GM18909 (cell line): ENCODE data around the gene UCN2.
A peak's percentile ranks its signal among the peaks of the same experiment; 100 is the strongest.
"Not testable (repeated sequence)": the region's sequence is repeated elsewhere in the genome, so short reads cannot be mapped to it uniquely, and the experiment has no call there.

Experiments used
- ATAC-seq: cut with Tn5 transposase; IDR thresholded peaks from one replicate; pipeline ENCODE4 v1.9.1; 2021; ENCODE audit warnings: mild to moderate bottlenecking; ENCODE audit not compliant: unreplicated experiment, poor library complexity

The UCN2 gene

DNA sequence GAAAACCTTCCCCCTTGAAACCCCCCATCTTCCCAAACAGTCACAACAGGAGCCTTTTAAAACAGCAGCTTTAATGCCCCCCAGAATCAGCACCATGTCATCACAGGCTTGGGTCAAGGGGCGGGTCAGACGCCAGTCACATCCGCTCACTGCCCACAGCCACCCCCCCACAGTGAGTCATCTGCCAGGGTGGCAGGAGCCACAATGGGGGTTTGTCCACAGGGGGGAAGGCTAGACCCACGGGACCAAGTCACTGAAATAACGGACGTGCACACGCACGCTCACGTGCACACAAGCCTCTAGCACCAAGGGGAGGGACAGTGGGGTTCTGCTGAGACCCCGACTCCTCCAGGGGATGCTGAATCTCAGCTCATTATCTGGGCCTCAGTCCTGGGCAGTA, 441 bp upstream of the UCN2 start:
- ATAC-seq = no peak

DNA sequence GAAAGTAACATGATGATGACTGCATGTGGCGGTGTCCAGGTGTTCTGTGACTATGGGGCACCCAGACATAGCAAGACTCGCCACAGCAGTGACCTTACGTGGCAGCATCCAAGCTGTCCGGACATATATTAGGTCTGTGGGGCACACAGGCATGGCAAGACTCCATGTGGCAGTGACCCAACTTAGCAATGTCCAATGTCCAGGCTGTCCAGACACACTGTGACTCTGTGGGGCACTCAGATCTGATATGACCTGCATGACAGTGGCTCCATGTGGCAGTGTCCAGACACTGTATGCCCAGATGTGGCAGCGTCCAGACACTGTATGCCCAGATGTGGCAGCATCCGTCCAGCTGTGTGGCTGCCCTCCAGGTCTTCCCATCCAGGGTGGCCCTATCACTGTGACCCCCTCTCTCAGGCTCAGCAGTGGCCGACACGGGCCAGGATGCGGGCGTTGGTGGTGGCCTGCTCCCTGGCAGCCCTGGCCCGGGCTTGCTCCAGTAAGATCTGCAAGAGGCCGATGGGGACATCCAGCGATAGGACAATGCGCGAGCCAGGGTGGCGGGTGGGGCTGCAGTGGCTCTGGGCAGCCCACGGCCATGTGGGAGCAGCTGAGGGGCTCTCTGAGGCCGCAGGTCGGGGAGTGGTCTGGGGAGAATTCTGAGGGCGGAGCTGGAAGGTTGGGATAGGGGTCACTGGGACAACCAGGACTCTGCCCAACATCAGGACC, 1.1 kb downstream of the UCN2 start:
- no peak for ATAC-seq

DNA sequence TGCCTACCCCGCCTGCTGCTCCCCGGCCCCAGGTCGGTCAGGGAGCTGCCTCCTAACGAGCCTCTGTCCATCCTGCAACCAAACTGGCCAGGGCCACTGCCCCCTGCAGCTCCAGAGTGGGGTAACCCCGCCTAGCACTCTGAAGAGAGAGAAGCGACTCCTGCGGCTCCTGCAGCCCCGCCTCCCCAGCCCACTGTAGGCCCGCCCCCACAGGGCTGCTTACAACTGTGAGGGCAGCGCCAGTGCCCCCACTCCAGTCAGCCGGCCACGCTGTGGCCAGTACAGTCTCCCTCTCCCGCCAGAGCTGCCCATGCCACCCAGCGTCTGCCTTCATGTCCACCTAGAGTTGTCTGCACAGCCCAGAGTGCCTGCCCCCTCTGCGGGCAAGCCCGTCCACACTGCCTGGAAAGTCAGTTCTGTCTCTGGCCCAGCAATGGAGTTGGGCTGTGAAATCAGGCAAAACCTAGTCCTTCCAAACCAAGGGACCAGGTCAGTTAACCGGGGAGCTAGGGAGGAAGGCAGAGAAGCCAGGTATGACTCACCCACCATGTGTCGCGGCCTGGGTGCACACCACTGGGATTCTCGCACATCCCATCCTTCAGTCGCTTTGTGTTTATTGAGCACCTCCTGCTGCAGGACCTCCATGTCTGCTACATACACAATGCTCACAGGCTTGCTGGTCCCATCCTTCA, 2.4 kb downstream of the UCN2 start:
- no peak for ATAC-seq

DNA sequence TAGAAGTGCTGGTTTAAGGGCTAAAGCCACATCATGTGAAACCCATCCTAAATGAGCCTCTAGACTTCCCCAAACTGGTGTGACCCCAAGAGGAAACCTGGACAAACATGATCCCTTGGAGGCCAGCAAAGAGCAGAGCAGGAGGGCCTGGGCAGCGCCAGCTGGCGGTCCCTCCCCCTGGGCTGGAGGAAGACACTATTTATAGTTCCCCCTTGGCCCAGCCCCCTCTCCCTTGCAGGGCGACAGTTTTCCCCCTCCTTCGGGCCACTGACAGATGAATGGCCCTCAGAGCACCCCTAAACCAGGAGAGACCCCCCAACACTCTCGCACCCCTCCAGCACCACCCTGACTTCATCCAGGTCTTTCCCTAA, 2.9 kb downstream of the UCN2 start:
- ATAC-seq = no peak

DNA sequence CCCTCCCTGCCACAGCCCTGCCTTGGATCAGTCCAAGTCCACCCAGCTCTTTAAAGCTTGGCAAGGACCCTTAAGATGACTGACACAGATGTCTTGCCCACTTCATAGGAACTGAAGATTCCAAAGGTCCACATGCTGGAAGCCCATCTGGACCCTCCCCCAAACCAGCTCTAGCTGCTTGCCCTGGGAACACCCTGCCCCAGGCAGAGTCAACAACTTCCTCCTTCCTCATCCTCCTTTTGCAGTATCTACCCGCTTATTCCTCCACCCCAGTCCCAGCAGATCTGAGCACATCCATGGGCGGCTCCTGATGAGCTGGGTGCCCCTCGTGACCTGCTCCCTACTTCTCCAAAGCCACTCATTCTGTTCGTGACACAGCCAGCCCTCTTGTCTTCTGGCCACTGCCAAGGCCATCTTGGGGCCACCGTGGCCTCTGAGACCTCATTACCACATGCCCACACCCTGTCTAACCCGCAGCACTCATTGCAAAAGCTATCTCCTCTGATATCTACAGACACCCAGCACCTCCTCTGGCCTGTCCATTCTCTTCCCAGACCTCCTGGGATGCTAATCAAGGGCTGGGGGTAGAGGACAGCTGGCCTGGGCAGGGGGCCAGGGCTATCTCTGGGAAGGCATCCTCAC, 5.0 kb downstream of the UCN2 start:
- ATAC-seq = no peak

DNA sequence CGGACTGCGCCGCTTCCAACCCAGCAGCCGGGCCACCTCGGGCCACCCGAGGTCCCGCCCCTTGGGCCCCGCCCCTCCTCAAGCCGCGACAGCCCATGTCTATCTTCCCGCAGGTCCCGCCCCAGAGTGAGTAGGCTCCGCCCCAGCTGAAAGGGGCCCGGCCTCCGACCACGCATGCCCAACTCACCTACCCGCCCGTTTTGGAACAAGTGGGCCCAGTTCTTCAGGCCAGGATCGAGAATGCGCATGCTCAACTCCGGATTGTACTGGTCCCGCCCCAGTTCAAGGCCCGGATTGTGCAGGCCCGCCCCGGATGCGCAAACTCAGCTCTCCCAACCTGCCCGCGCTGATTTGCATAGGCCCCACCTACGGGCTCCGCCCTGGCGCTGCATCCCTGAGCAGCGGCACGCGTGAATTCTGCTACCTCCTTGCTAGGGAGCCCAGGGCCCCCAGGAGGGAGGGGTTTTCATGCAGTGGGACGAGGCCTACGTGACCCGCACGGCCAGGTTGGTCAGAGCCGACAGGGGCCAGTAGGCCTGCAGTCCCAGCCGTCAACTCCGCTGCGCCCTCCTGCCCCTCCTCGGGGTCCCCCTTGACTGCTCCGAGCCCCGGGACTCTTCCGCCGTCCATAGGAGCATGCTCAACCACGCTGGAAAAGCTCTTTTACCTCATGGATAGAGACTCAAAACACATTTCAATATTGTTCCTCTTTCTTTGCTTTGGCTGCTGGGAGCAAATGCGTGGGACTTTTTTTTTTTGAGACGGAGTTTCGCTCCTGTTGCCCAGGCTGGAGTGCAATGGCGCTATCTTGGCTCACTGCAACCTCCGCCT, 6.6 kb downstream of the UCN2 start, which contains the start of gene PFKFB4:
Gene PFKFB4 (minus strand): TSS at position 8 of the 831 bp plus-strand sequence. CDS start 26 bp downstream, outside the sequence.
- ATAC-seq = peak; percentile 84

DNA sequence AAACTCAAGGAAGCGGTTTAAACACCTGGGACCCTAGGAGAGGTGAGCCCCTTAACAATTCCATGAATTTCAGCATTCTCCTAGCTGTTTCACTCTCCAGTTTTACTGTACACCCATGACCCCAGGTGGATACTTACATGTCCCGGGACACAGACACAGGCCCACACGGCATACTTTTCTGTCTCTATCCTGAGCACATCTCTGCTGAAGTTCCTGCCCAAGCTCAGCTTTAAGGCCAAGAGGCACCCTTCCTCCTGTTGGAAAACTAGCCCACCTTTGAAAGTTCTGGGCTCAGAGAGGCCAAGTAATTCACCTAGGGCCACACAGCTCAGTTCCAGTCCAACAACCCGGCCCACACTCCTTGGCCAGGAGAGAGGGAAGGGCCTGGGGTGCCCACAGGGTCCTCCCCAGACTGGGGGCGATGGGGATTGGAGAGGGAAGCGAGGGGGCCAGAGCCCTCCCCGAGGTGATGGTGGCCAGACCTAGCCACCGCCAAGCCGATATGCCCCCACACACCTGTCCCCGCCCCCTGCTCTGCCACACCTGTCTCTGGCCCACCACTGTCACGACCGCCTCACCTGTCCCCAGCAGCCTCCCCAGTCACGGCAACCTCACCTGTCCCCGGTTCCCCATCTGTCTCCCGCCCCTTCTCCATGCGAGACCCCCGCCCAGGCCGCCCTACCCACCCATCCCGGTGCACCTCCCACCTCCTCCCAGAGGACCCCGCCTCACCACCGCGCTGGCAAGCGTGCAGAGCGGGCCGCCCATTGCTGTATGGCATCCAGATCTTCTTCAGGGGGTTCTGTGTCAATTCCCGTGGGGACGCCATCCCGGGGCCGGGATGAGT, 7.4 kb downstream of the UCN2 start:
- no peak for ATAC-seq

DNA sequence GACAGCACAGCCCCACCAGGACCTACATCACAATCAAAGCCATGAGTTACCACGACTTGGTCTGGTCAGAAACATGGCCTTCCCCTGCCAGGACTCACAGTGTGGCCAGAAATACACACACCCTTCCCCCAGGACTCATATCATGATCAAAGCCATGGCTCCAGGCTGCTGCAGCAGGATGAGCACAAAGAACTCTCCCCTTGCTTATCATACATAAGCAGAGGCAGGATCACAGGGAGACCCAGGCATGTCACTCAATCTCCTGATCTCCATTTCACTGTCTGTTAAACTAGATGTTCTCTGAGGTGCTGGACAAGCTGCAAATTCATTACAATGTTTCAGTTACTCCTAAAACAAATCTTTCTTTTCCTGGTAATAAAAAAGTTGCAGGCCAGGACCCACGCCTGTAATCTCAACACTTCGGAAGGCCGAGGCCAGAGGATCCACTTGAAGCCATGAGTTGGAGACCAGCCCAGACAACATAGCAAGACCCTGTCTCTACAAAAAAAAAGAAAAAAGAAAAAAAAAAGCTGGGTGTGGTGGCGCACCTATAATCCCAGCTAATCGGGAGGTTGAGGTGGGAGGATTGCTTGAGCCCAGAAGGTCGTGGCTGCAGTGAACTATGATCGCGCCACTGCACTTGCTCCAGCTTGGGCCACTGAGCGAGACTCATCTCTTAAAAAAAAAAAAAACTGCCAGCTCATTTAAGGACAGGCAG, 8.2 kb downstream of the UCN2 start:
- ATAC-seq = no peak

DNA sequence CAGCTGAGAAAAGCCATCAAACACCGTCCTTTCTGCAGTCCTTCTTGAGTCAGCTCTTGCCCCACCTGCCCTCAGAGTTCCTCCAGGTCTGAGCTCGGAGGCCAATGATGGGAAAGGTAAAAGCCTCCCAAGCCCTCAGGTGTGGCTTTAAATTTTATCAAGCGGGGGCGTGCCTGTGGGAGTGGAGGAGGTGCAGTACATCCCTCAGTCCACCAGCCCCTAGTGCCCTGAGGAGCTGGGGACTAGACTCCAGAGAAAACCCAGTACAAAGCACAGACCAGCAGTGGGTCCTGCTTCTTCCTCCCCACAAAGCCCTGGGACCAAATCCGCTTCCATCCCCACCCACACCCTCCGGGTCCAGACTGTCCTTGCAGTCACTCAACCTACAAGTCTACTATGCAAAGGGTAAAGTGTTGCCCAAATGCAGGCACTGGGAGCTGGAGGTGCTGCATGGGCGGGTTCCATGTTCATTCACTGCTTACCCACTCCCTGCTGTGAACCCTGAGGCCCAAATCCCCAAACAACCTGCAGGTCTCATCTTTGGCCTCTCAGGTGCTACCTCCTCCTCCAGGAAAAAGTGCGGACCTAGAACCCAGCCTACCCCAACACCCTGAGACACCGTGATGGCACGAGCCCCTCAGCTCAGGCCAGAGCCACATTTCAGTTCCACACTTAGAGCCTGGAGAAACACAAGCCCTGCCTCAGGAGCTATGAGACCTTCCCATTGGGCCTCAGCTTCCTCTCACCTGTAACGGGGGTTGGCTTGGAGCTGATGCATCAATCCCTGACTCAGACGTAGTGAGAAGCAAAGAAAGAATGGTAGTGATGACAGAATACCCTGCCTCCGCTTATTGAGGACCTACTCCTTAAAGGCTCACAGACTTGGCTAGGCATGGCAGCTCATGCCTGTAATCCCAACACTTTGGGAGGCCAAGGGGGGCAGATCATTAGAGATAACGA, 9.4 kb downstream of the UCN2 start:
- no peak for ATAC-seq

DNA sequence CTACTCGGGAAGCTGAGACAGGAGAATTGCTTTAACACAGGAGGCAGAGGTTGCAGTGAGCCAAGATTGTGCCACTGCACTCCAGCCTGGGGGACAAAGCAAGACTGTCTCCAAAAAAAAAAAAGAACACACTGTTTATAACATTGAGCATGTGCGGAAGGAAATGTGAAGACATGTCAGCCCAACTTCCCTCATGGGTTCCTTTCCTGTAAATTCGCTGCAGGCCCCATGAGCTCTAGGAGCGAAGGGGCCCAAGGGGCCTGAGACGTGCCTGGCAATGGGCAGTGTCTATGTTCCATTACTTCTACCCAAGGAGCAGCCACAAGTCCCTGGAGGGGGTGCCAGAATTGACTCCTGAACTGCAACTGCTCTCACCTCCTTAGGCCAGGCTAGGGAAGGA, 10.2 kb downstream of the UCN2 start:
- ATAC-seq = no peak

DNA sequence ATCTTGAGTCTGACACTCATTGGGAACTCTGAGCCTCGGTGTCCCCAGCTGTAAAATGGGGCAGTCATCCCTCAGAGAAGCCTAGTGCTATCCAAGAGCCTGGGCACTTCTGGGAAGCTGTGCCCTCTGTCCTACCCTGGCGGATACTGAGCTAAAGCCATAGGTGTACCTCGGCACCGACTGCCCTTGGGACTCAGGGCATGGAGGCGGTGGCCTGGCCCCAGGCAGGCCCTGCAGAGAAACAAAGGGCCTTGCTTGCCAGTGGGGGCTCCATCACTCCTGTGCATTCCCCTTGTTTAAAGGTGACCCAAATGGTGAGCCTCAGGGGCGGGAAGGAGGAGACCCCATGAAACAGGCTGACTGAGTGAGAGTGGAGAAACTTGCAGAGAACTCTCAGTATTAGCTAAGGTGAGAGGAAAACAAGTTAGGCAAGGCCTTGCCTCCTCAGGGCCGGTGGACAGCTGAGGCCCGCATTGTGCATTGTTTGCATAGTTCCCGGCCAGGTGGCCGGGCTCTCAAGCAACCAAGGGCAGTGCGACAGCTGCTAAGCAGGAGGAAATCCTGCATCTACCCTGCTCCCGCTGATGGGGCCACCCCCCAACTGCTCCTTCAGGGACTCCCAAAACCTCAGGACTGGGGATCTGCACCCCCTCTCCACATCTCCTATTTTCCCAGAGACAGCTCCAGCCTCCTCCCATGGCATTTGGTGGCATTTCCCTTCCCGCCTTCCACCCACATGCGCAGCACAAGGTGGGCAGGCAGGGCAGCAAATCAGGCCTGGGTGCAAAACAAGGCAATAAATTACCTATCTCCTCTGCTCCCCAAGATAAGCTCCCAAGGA, 11.2 kb downstream of the UCN2 start:
- no peak for ATAC-seq

DNA sequence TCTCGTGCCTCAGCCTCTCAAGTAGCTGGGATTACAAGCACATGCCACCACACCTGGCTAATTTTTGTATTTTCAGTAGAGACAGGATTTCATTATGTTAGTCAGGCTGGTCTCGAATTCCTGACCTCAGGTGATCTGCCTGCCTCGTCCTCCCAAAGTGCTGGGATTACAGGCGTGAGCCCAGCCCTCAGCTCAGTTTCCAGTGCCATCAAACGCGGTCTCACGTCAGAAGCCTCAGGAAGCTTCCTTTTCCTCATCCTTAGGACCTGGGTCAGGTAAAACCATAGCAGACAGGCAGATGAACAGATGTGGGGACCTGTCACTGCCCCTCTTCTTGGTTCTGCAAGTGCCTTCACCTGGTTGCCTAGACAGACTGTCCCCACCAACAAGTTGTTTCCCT, 11.9 kb downstream of the UCN2 start:
- ATAC-seq = not testable (repeated sequence)

DNA sequence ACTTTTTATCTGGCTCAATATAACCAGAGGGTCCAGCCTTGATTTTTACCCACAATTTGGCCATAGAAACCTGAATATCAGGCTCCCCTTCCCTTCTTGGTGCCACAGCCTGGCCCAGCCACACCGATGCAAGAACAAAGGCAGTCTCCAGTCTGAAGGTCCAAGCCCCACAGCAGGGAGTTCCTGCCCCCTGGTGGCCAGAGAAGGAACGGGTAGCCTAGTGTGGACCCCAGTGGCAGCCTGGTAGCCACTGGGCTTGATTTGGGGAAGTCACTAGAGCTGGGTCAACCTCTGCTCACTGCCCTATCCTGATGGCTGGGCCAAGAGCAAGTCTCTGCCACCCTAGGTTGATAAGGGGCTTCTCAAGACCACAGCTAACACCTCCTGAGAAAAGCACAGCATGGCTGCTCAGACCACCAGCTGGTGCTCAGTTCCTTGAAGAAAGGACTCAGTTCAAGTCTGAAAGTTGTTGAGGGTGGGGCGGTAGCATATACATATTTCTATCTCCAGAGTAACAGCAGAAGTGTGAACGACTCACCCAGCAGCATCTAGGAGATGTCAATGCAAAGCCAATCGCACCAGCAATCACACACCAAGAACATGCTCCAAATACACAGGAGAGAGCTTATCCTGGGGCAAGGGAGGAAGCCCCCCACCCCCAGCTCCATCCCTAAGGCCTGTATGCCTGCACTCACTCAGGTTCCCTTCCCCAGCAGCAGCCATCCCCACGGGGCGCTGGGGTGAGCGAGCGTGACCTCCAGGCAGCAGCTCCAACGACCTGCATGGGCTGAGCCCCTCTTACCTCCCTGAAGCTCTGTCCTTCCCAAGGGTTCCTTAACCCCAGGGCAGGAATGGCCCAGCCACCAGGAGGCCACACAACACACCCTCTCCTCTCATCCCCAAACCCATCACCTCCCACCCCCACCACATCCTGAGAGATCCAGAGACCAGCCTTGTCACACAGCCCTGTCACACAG, 14.6 kb downstream of the UCN2 start:
- ATAC-seq = peak; percentile 70

DNA sequence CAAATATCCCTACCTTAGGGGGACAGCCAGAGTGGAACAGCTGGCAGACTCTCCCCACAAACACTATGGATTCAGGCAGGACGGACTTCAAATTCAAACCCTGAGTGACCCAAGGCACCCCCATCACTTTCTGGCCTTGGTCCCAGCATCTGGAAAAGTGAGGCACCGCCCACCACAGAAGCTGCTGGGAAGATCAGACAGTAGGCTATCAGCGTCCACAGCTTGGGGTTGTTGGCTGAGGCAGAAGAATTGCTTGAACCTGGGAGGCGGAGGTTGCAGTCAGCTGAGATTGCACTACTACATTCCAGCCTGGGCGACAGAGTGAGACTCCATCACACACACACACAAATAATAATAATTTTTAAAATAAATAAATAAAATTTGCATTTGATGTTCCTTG, 15.5 kb downstream of the UCN2 start:
- no peak for ATAC-seq

DNA sequence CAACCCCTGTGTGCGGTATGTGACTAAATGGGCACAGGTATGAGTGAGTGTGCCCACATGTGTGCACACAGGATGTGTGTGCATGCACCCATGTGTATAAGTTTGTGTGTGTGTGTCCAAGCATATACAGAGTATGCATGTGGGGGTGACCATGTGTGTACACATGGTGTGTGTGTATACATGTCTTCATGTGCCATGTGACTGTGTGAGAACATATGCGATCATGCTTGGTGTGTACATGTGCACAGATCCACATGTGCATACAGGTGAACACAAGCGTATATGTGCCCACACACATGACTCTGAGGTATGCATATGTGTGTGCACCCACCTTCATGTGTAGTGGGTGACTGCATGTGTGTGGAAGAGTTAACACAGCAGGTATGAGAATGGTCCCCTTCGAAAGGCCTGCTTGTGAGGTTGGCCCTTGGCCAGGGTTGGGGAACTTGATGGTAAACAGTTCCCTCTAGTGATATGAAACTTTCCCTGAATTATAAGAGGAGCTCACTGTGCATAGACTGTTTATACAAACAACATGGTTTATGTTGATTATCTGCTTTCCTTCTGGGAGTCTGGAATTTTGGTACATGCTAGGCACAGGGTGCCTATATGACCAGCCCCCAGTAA, 17.3 kb downstream of the UCN2 start:
- ATAC-seq = no peak

DNA sequence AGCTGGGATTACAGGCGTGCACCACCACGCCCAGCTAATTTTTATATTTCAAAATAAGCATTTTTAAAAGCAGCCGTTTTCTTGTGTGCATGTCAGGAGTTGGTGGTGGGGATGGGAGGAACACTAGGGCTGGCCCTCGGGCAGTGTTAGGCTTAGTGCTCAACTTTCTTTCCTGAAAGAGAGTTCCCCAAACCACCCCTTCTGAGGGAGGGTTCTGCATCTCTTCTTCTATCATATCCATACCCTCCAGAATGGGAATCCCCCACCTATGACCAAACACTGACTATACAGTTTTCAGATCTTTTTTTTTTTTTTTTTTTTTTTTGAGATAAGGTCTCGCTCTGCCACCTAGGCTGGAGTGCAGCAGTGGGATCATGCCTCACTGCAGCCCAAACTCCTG, 19.4 kb downstream of the UCN2 start:
- no peak for ATAC-seq
